DOHH2 (cell line): ENCODE data around the gene AGBL1.

ENCODE experiments used
- H3F3A ChIP-seq: fragments of 200-600 bp; sonication (generic), shearing (Covaris generic); 2 replicates; pipeline ENCODE4 v1.6.0; 2016; ENCODE audit warnings: antibody characterized with exemption, mild to moderate bottlenecking; ENCODE audit not compliant: control insufficient read depth, insufficient read depth
- H3K27ac ChIP-seq: fragments of 200-600 bp; sonication (generic); 2 replicates; pipeline ENCODE4 v1.5.1; 2014; ENCODE audit warnings: low read depth, mild to moderate bottlenecking, low read length, moderate library complexity
- H3K27me3 ChIP-seq: fragments of 200-600 bp; sonication (generic); 2 replicates; pipeline ENCODE4 v1.6.1; 2014; ENCODE audit warnings: mild to moderate bottlenecking, low read length, mixed read lengths; ENCODE audit not compliant: control insufficient read depth
- H3K36me3 ChIP-seq: fragments of 200-600 bp; sonication (generic); 2 replicates; pipeline ENCODE4 v1.6.1; 2014; ENCODE audit warnings: mild to moderate bottlenecking, low read length, moderate library complexity, mixed read lengths; ENCODE audit not compliant: control insufficient read depth
- H3K4me1 ChIP-seq: fragments of 200-600 bp; sonication (generic); 2 replicates; pipeline ENCODE4 v1.6.1; 2014; ENCODE audit warnings: mild to moderate bottlenecking, low read length, mixed read lengths; ENCODE audit not compliant: control insufficient read depth
- H3K4me2 ChIP-seq: fragments of 200-600 bp; sonication (generic); 2 replicates; pipeline ENCODE4 v1.6.0; 2014; ENCODE audit warnings: mild to moderate bottlenecking, low read length, moderate library complexity
- H3K4me3 ChIP-seq: fragments of 200-600 bp; sonication (generic); 2 replicates; pipeline ENCODE4 v1.5.1; 2014; ENCODE audit warnings: mild to moderate bottlenecking, low read length, mixed read lengths
- H3K79me2 ChIP-seq: fragments of 200-600 bp; sonication (generic); 2 replicates; pipeline ENCODE4 v1.6.1; 2014; ENCODE audit warnings: mild to moderate bottlenecking, low read length, mixed read lengths; ENCODE audit not compliant: control insufficient read depth
- H3K9me2 ChIP-seq: fragments of 200-600 bp; sonication (generic); replicated peaks from 2 replicates; pipeline ENCODE4 v1.6.1; 2014; ENCODE audit warnings: mild to moderate bottlenecking, low read length, mixed read lengths; ENCODE audit not compliant: control insufficient read depth
- H3K9me3 ChIP-seq: fragments of 200-600 bp; sonication (generic); 2 replicates; pipeline ENCODE4 v1.6.1; 2014; ENCODE audit warnings: antibody characterized with exemption, low read length, mixed read lengths; ENCODE audit not compliant: control insufficient read depth, insufficient read depth
- H4K20me1 ChIP-seq: fragments of 200-600 bp; sonication (generic); 2 replicates; pipeline ENCODE4 v1.6.0; 2014; ENCODE audit warnings: low read depth, mild to moderate bottlenecking, antibody characterized with exemption, low read length, moderate library complexity; ENCODE audit not compliant: control insufficient read depth, insufficient read depth
- CTCF ChIP-seq: fragments of 200-600 bp; sonication (generic); IDR thresholded peaks from one replicate; pipeline ENCODE4 v1.5.1; 2014; ENCODE audit warnings: antibody characterized with exemption, mild to moderate bottlenecking, low read depth, low read length; ENCODE audit not compliant: poor library complexity, severe bottlenecking
- EZH2phosphoT487 ChIP-seq: fragments of 200-600 bp; sonication (generic); IDR thresholded peaks from 2 replicates; pipeline ENCODE4 v1.6.1; 2017; ENCODE audit warnings: borderline replicate concordance, mild to moderate bottlenecking, antibody characterized with exemption, low read length, moderate library complexity, mixed read lengths

Gene AGBL1

GRCh38 chr15:86840996-86841395 is 761.3 kb downstream of the AGBL1 start:
- no peak for TF ChIP-seq CTCF
- no peak for TF ChIP-seq EZH2phosphoT487
- H3K79me2 ChIP-seq, result no peaks in the 10 kb centered on the region
- no peak overlapping the region for H3K4me3 ChIP-seq
- no peaks in the 10 kb centered on the region for H4K20me1 ChIP-seq
- H3K4me2 ChIP-seq, result no peak overlapping the region
- no peaks in the 10 kb centered on the region for H3K9me3 ChIP-seq
- no peaks in the 10 kb centered on the region for H3F3A ChIP-seq
- H3K27me3 ChIP-seq, result no peaks in the 10 kb centered on the region
- no peak overlapping the region for H3K27ac ChIP-seq
- H3K9me2 ChIP-seq, result no peaks in the 10 kb centered on the region
- H3K36me3 ChIP-seq, result no peaks in the 10 kb centered on the region
- no peaks in the 10 kb centered on the region for H3K4me1 ChIP-seq

GRCh38 chr15:86842199-86842598 is 762.5 kb downstream of the AGBL1 start:
- Histone ChIP-seq H3K79me2 (no peaks in the 10 kb centered on the region), H3K9me2 (no peaks in the 10 kb centered on the region), H3K4me3 (no peak overlapping the region), H3K27ac (no peak overlapping the region), H4K20me1 (no peaks in the 10 kb centered on the region), H3K4me2 (no peak overlapping the region), H3K27me3 (no peaks in the 10 kb centered on the region), H3K9me3 (no peaks in the 10 kb centered on the region), H3F3A (no peaks in the 10 kb centered on the region), H3K4me1 (no peaks in the 10 kb centered on the region), H3K36me3 (no peaks in the 10 kb centered on the region)
- no peak for TF ChIP-seq EZH2phosphoT487
- no peak for TF ChIP-seq CTCF

GRCh38 chr15:86846036-86846435 is 766.4 kb downstream of the AGBL1 start:
- no peak overlapping the region for H3K27ac ChIP-seq
- no peak overlapping the region for H3K4me2 ChIP-seq
- H4K20me1 ChIP-seq, result no peaks in the 10 kb centered on the region
- H3K4me1 ChIP-seq, result no peaks in the 10 kb centered on the region
- H3K9me3 ChIP-seq, result no peaks in the 10 kb centered on the region
- H3K79me2 ChIP-seq, result no peaks in the 10 kb centered on the region
- no peaks in the 10 kb centered on the region for H3F3A ChIP-seq
- no peaks in the 10 kb centered on the region for H3K27me3 ChIP-seq
- H3K4me3 ChIP-seq, result no peak overlapping the region
- TF ChIP-seq EZH2phosphoT487 (no peak), CTCF (no peak)
- no peaks in the 10 kb centered on the region for H3K9me2 ChIP-seq
- H3K36me3 ChIP-seq, result no peaks in the 10 kb centered on the region

- Histone ChIP-seq H3K9me2 (no peaks in the 10 kb centered on the region), H3K79me2 (no peaks in the 10 kb centered on the region), H3F3A (no peaks in the 10 kb centered on the region), H3K27me3 (no peaks in the 10 kb centered on the region), H3K27ac (no peak overlapping the region), H3K9me3 (no peaks in the 10 kb centered on the region), H3K36me3 (no peaks in the 10 kb centered on the region), H3K4me3 (no peak overlapping the region), H3K4me1 (no peaks in the 10 kb centered on the region), H4K20me1 (no peaks in the 10 kb centered on the region), H3K4me2 (no peak overlapping the region)
- TF ChIP-seq EZH2phosphoT487 (no peak), CTCF (no peak)
Measured at GRCh38 chr15:86849136-86849535, 769.5 kb downstream of the AGBL1 start.
